Measurements from ENCODE around the gene LRP1B. TPM values are rescaled to one million over a fixed set of nuclear protein-coding genes. Genes with fewer than 3 reads are reported as not detected.
A peak's percentile ranks its signal among the peaks of the same experiment; 100 is the strongest.

The LRP1B gene
- polyA plus RNA-seq, 1 of the 3 experiments (the other 2 are of a cell fraction): 0.28 TPM

- Histone ChIP-seq H3K4me1 (ENCODE audit: control insufficient read depth in 1 of 2, insufficient read depth in 2 of 2, low read depth in 1 of 2, low read length in 1 of 2) (no peaks in the 10 kb centered on the region; a peak in 1 of 4 replicates), H3K27ac (ENCODE audit: low read depth in 2 of 2, low read length in 1 of 2) (no peak overlapping the region), H3K36me3 (replicated peaks in 1 of 2; ENCODE audit: control insufficient read depth in 1 of 2, insufficient read depth in 2 of 2, low read length in 1 of 2) (no peaks in the 10 kb centered on the region), H3K4me2 (no peak overlapping the region), H3K79me2 (ENCODE audit: insufficient read depth) (no peaks in the 10 kb centered on the region), H2AFZ (ENCODE audit: low read depth) (no peak overlapping the region), H4K20me1 (ENCODE audit: insufficient read depth) (no peaks in the 10 kb centered on the region), H3K9me3 (no peaks in the 10 kb centered on the region), H3K4me3 (ENCODE audit: low read depth in 2 of 2, low read length in 1 of 2) (no peak overlapping the region), H3F3A (replicated peaks; ENCODE audit: insufficient read depth) (no peaks in the 10 kb centered on the region), H3K9me2 (no peaks in the 10 kb centered on the region), H3K9ac (no peak overlapping the region), H3K27me3 (ENCODE audit: insufficient read depth) (no peaks in the 10 kb centered on the region)
- 75% methylated on average over 4 of the region's 4 CpGs for WGBS (ENCODE audit: low lambda C conversion rate)
- TF ChIP-seq TEAD4 (IDR thresholded peaks at IDR 0.05; ENCODE audit: borderline replicate concordance, insufficient read depth) (no peak), GABPA (IDR thresholded peaks at IDR 0.05; ENCODE audit: low read depth) (no peak), EP300 (IDR thresholded peaks at IDR 0.05; ENCODE audit: borderline replicate concordance in 1 of 2, low read depth in 1 of 2, low read length in 1 of 2) (no peak), ELF1 (IDR thresholded peaks at IDR 0.05) (no peak), SMC3 (IDR thresholded peaks at IDR 0.05; ENCODE audit: low read depth, low read length) (no peak), POLR2AphosphoS5 (IDR thresholded peaks at IDR 0.05; ENCODE audit: low read depth, low read length) (no peak), USF1 (IDR thresholded peaks at IDR 0.05; ENCODE audit: borderline replicate concordance, low read depth) (no peak), JUND (IDR thresholded peaks at IDR 0.05) (no peak), EZH2phosphoT487 (IDR thresholded peaks at IDR 0.05; ENCODE audit: borderline replicate concordance, low read depth) (no peak), NFIC (IDR thresholded peaks at IDR 0.05; ENCODE audit: borderline replicate concordance) (no peak), FOSL2 (IDR thresholded peaks at IDR 0.05; ENCODE audit: borderline replicate concordance, low read depth) (no peak), REST (IDR thresholded peaks at IDR 0.05; ENCODE audit: low read depth, low read length) (no peak)
- ChIA-PET POLR2A (no interaction called here), CTCF (no interaction called here)
- DNase-seq: no peak
Measured at GRCh38 chr2:140508756-140509155, 1622.1 kb downstream of the LRP1B start.

- H3K9ac ChIP-seq: no peak overlapping the region
- no peak overlapping the region for H3K4me3 ChIP-seq (ENCODE audit: low read depth in 2 of 2, low read length in 1 of 2)
- CTCF ChIA-PET: interaction anchor here (0.6 kb wide), 1 partner anchor 496 kb away, joined by 3 read pairs; no protein-coding TSS in a partner anchor
- no peaks in the 10 kb centered on the region for H3K4me1 ChIP-seq (ENCODE audit: control insufficient read depth in 1 of 2, insufficient read depth in 2 of 2, low read depth in 1 of 2, low read length in 1 of 2)
- DNase-seq: no peak
- no peaks in the 10 kb centered on the region for H3K27me3 ChIP-seq (ENCODE audit: insufficient read depth)
- TF ChIP-seq TEAD4 (IDR thresholded peaks at IDR 0.05; ENCODE audit: borderline replicate concordance, insufficient read depth): no peak
- no peak for TF ChIP-seq ZBTB33 (IDR thresholded peaks at IDR 0.05; ENCODE audit: borderline replicate concordance, low read depth)
- TF ChIP-seq PBX3 (IDR thresholded peaks at IDR 0.05): no peak
- TF ChIP-seq JUND (IDR thresholded peaks at IDR 0.05): no peak
- TF ChIP-seq ELF1 (IDR thresholded peaks at IDR 0.05): no peak
- no peak for TF ChIP-seq CTCF (IDR thresholded peaks at IDR 0.05)
- peak; percentile 22; the same call in 1 of the 2 replicates for TF ChIP-seq FOSL2 (IDR thresholded peaks at IDR 0.05; ENCODE audit: borderline replicate concordance, low read depth)
- no peak overlapping the region for H3K27ac ChIP-seq (ENCODE audit: low read depth in 2 of 2, low read length in 1 of 2)
- no peaks in the 10 kb centered on the region for H3K79me2 ChIP-seq (ENCODE audit: insufficient read depth)
- POLR2A ChIA-PET: no interaction called here
- H3K9me2 ChIP-seq: no peaks in the 10 kb centered on the region
- H4K20me1 ChIP-seq (ENCODE audit: insufficient read depth): no peaks in the 10 kb centered on the region
- H3K36me3 ChIP-seq (replicated peaks in 1 of 2; ENCODE audit: control insufficient read depth in 1 of 2, insufficient read depth in 2 of 2, low read length in 1 of 2): no peaks in the 10 kb centered on the region
- 76% methylated on average over 2 of the region's 2 CpGs for WGBS (ENCODE audit: low lambda C conversion rate)
- no peaks in the 10 kb centered on the region for H3K9me3 ChIP-seq
- H3K4me2 ChIP-seq: no peak overlapping the region
- no peak overlapping the region for H2AFZ ChIP-seq (ENCODE audit: low read depth)
- peaks cover 4% of the 10 kb centered on the region for H3F3A ChIP-seq (replicated peaks; ENCODE audit: insufficient read depth)
Measured at GRCh38 chr2:140506606-140507005, 1624.2 kb downstream of the LRP1B start.
